Stimulated activated CD4-positive, alpha-beta T cell treated with anti-CD3 and anti-CD28 coated beads, Interleukin-12 subunit alpha, Interleukin-12 subunit beta, amount 100 ng/mL, for 4 hours (primary cell): ENCODE data around the gene RPS6KC1.
"Not testable (repeated sequence)": the region's sequence is repeated elsewhere in the genome, so short reads cannot be mapped to it uniquely, and the experiment has no call there.

ENCODE experiments used
- DNase-seq: peaks from one replicate; pipeline ENCODE4 v3.0.0-alpha.2; 2020

Gene RPS6KC1

DNA sequence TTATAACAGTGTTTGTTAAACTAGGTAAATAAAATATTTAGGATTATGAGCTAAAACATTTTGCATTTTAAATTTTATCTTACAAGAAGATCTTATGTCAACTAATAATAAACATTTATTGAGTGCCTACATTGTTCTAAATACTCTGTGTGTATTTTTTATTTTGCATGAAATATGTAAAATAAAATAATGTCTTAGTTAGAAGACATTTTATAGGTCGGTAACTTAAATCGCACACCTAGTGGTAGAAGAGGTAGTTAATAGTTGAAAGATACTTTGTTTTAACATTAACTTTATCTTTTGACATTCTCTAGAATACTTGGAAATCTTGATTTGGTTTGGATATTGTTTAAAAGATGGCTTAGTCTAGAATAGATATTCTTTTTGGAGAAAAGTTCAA, 60.5 kb downstream of the RPS6KC1 start:
- DNase-seq, result no peak

GRCh38 chr1:213112723-213113122, 61.7 kb downstream of the RPS6KC1 start:
- not testable (repeated sequence) for DNase-seq

- not testable (repeated sequence) for DNase-seq
Observed at GRCh38 chr1:213117699-213118180, 66.7 kb downstream of the RPS6KC1 start.

DNA sequence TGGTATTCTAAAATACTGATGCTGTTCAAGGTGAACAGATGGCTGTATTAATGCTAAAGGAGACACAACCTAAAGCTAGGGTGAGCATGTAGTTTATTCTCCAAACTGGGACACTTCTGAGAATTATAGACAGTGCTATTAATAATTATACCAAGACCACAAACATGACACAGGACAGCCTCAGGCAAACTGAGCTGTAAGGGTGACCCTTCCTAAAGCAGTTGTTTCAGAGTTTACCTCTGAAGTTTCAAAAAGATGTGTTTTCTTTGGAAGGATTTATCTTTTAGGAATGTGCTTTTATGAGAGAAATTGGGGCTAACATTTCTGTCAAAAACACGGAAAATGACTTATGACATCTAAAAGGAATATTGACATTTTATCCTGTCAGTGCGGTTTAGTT, 68.8 kb downstream of the RPS6KC1 start:
- DNase-seq, result no peak

- no peak for DNase-seq
Observed at GRCh38 chr1:213120386-213120785, 69.3 kb downstream of the RPS6KC1 start.

DNA sequence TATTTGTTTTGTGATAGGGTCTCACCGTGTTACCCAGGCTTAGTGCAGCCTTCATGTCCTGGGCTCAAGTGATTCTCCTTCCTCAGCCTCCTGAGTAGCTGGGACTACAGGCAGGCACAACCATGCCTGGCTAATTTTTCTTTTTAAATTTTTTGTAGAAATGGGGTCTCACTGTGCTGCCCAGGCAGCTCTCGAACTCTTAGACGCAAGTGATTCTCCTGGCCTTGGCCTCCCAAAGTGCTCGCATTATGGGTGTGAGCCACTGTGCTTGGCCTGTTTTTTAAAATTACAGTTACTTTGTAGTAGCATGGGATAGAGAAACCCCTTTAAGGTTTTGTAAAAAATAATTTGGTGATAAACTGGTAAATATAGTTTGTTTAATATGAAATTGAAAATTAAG, 69.9 kb downstream of the RPS6KC1 start:
- no peak for DNase-seq

- DNase-seq, result no peak
Observed at GRCh38 chr1:213122514-213122929, 71.5 kb downstream of the RPS6KC1 start.

DNA sequence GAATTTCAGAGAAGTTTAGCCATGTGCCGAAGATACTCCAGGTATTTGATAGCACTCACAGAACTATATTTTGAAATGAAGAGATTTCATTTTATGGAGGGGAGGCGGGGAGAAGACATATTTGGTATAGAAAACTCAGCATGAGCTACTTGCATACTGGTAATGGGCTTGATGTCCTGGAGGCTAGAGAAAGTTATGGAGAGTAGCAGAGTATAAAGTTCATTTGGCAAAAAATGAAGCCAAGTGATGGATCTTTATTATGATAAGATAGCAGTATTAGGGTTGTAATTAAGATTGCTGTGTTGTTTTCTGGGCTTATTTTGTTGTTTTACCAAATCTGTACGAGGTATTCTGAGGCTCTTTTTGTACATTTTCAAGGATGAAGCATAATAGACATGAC, 72.0 kb downstream of the RPS6KC1 start:
- DNase-seq, result no peak

GRCh38 chr1:213123536-213123935, 72.5 kb downstream of the RPS6KC1 start:
- no peak for DNase-seq

- no peak for DNase-seq
Observed at GRCh38 chr1:213124590-213124989, 73.5 kb downstream of the RPS6KC1 start.

- DNase-seq, result no peak
Observed at GRCh38 chr1:213125643-213126042, 74.6 kb downstream of the RPS6KC1 start.

DNA sequence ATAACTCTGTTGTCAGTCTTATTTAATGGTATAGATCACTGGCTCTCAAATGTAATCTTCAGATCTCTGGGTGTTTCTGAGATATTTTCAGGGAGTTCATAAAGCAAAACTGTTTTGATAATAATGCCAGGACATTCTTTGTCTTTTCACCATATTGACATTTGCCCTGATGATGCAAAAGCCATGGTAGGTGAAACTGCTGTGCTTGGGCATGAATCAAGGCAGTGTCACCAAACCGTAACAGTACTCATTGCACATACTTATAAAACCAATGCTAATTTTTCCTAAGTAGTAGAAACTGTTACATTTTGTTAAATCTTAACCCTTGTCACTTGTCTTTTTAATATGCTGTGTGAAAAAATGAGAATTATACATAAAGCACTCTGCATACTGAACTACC, 76.0 kb downstream of the RPS6KC1 start:
- no peak for DNase-seq

DNA sequence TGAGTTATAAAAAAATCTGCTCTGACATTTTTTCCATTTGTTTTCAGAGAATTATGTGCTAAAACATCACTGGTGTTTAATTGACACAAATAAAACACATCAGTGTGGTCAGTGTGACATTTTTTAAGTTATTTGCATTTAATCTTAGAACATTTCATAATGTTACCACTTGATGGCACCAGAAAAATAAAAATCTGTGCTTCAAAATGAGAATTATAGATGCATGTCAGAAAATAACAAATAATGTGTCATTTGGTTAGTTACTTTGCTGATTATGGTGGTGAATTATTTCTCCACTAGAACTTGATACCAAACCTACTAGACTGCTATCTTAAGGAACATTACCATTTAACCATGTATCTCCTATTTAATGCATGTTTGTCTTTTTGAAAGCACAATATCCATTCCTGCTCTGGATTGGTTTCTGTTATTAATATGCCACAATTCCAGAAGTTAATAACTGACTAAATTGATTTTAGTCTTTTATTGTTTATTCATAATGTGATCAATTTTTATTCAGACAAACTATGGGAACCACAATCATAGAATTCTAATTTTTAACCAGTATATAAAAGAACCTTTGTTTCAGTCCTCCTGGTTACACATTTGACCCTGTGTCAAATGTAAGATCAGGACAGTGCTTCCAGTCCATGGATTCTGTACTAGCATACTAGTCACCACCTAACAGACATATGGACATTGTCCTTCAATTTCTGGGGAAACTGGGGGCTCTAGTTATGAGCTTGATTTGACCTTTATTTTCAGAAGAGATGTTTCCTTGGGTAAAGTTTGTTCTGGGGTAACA, 81.0 kb downstream of the RPS6KC1 start:
- no peak for DNase-seq

DNA sequence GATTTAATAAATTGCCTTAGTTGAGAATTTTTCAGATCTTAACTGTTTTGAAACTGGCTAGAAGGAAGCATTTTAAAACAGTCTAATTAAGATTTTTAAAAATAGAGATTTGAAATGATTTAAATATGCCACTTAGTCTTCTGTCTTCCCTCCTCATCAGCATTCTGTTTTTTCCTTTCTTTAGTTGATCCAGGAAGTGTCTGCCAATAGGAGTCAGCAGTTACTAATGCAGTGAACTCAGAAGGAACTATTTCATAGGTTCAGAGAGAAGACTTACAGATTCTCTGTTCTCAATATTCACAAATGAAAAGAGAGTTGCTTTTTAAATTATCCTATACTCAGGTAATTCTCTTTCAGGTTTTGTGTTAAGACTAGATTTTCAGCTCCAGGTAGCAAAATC, 84.5 kb downstream of the RPS6KC1 start:
- DNase-seq, result no peak

DNA sequence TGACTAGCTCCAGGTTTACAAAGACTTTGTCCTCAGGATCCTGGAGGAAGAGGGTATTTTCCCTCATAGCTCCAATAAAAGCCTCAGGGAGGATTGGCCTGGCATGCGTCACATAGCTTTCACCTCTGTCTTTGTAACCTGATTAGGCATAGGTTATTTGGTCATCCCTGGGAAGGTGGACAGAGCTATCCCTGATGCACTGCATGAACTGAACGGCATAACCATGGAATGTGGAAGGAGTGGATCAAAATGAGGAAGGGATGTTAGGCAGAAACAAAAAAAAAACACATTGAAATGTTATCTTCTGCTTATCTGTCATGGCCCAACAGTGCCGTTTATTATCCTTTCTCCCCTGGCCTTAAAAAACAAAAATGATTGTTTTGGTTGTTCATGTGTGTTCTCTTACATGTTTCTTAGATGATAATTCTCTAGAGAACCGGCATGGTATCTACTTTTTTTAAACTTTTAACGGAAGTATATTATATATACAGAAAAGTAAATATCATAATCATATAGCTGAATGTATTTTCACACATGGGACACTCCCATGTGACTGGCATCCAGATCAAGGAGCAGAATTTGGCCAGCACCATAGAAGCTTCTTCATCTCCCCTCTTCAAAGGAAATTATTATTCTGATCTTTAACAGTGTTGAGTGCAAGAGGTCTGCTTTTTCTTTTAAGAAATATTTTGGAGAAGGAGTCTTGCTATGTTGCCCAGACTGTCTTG, 85.3 kb downstream of the RPS6KC1 start:
- no peak for DNase-seq

GRCh38 chr1:213138391-213138790, 87.3 kb downstream of the RPS6KC1 start:
- DNase-seq, result no peak

- no peak for DNase-seq
Observed at GRCh38 chr1:213138892-213139291, 87.9 kb downstream of the RPS6KC1 start.

GRCh38 chr1:213148905-213149304, 97.9 kb downstream of the RPS6KC1 start:
- no peak for DNase-seq

- not testable (repeated sequence) for DNase-seq
Observed at GRCh38 chr1:213150090-213150489, 99.0 kb downstream of the RPS6KC1 start.

DNA sequence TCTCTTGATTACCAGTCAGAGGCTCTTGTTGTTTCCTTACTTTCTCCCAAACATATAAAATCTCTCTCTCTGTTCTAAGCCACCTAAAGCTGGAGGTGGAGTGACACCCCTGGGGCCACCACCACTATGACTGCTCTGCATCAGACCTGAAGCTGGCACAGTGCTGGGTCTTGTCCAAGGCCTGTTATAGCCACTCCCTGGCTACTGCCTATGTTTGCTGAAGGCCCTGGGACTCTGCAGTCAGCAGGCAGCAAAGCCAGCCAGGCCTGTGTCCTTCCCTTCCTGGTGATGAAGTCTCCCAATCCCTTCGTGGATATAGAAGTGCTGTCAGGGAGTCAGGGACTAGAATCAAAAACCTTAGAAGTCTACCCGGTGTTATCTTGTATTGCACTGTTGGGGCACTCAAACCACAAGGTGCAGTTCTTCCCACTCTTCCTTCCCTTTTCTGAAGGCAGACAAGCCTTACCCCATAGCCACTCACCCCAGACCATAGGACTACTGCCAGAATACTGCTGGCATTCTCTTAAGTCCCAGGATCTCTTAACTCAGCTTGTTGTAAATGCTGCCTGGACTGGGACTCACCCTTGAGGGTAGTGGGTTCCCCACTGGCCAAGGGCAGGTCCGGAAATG, 103.1 kb downstream of the RPS6KC1 start:
- no peak for DNase-seq

DNA sequence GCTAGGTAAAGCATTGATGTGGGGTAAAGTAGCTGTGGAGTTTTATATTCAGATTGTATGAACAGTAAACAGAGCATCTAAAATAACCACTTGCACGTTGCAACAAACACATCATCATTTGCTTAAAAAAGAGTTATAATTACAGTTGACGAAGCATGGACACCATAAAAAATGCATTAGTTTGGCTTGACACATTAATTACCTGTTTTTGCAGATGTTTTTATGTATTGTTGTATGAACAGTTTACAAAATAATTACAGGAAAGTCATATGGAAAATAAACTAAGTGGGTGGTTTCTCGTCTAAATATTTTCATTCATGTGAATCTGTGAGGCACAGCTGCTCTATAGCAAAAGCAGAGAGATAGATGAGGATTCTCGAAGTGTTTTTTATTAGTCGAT, 108.3 kb downstream of the RPS6KC1 start:
- no peak for DNase-seq

- DNase-seq, result not testable (repeated sequence)
Observed at GRCh38 chr1:213160442-213160841, 109.4 kb downstream of the RPS6KC1 start.

GRCh38 chr1:213162338-213162737, 111.3 kb downstream of the RPS6KC1 start:
- no peak for DNase-seq

- DNase-seq, result no peak
Observed at GRCh38 chr1:213162862-213163261, 111.8 kb downstream of the RPS6KC1 start.
